Keratinocyte (primary cell): ENCODE results near the gene PDIA6. TPM values are rescaled to one million over a fixed set of nuclear protein-coding genes. Genes with fewer than 3 reads are reported as not detected.

ENCODE experiments used
- DNase-seq: peaks from one replicate; pipeline ENCODE4 v3.0.0-alpha.2; 2011; ENCODE audit warnings: low read depth, missing footprints, low spot score
- FAIRE-seq: peaks from 2 replicates; lab custom pipeline; 2011; peaks lifted over from hg19 to GRCh38; lab: Jason Lieb, UNC
- H2AFZ ChIP-seq: 2 replicates; pipeline ENCODE4 v1.6.0; 2012; ENCODE audit warnings: low read length, control low read depth, inconsistent platforms; ENCODE audit not compliant: control insufficient read depth
- H3K27ac ChIP-seq: 2 replicates; pipeline ENCODE4 v1.5.1; 2011; ENCODE audit warnings: low read length; ENCODE audit not compliant: control insufficient read depth, insufficient read depth
- H3K27me3 ChIP-seq: 3 replicates; pipeline ENCODE4 v1.6.0; 2011; ENCODE audit warnings: low read length; ENCODE audit not compliant: control insufficient read depth, insufficient read depth; ENCODE audit errors: extremely low read depth
- H3K36me3 ChIP-seq, 2 experiments: 2 replicates in 1 of 2; 3 replicates in 1 of 2; pipeline ENCODE4 v1.5.1; 2011; ENCODE audit warnings: low read length in 2 of 2, mild to moderate bottlenecking in 1 of 2; ENCODE audit not compliant: control insufficient read depth in 2 of 2, insufficient read depth in 2 of 2; ENCODE audit errors: extremely low read depth in 1 of 2
- H3K4me1 ChIP-seq: 3 replicates; pipeline ENCODE4 v1.5.1; 2011; ENCODE audit warnings: low read length; ENCODE audit not compliant: control insufficient read depth, insufficient read depth; ENCODE audit errors: extremely low read depth
- H3K4me2 ChIP-seq: 3 replicates; pipeline ENCODE4 v1.6.0; 2011; ENCODE audit warnings: low read depth, low read length; ENCODE audit not compliant: control insufficient read depth, insufficient read depth; ENCODE audit errors: extremely low read depth
- H3K4me3 ChIP-seq, 3 experiments: fragments of 200-600 bp in 1 of 3; sonication (generic) in 1 of 3; 2 replicates in 2 of 3; 3 replicates in 1 of 3; pipeline ENCODE4 v1.5.1; 2011 to 2016; ENCODE audit warnings: low read length in 3 of 3, mild to moderate bottlenecking in 3 of 3, control low read depth in 2 of 3, inconsistent platforms in 1 of 3, low read depth in 1 of 3, mixed read lengths in 1 of 3, mixed run types in 1 of 3, moderate library complexity in 1 of 3; ENCODE audit not compliant: control insufficient read depth in 2 of 3, insufficient read depth in 2 of 3; ENCODE audit errors: extremely low read depth in 1 of 3
- H3K79me2 ChIP-seq: 2 replicates; pipeline ENCODE4 v1.6.0; 2012; ENCODE audit warnings: low read length; ENCODE audit not compliant: control insufficient read depth, insufficient read depth
- H3K9ac ChIP-seq: 3 replicates; pipeline ENCODE4 v1.6.0; 2011; ENCODE audit warnings: low read length; ENCODE audit not compliant: control insufficient read depth, insufficient read depth; ENCODE audit errors: extremely low read depth
- H3K9me1 ChIP-seq: 3 replicates; pipeline ENCODE4 v1.6.0; 2011; ENCODE audit warnings: low read length; ENCODE audit not compliant: control insufficient read depth, insufficient read depth; ENCODE audit errors: extremely low read depth
- H3K9me3 ChIP-seq: 2 replicates; pipeline ENCODE4 v1.5.1; 2012; ENCODE audit warnings: low read depth, low read length; ENCODE audit not compliant: control insufficient read depth
- H4K20me1 ChIP-seq: 3 replicates; pipeline ENCODE4 v1.6.0; 2011; ENCODE audit warnings: low read length; ENCODE audit not compliant: control insufficient read depth, insufficient read depth; ENCODE audit errors: extremely low read depth
- CTCF ChIP-seq, 3 experiments: IDR thresholded peaks in 1 of 3; conservative IDR thresholded peaks in 1 of 3; optimal IDR thresholded peaks in 1 of 3; 2 replicates in 2 of 3; 3 replicates in 1 of 3; pipeline versions ENCODE3 to v1.5.1; 2011; ENCODE audit warnings: low read length in 3 of 3, mild to moderate bottlenecking in 3 of 3, moderate library complexity in 2 of 3, control low read depth in 1 of 3, inconsistent platforms in 1 of 3; ENCODE audit not compliant: insufficient read depth in 2 of 3; ENCODE audit errors: extremely low read depth in 1 of 3
- EZH2 ChIP-seq: IDR thresholded peaks from one replicate; pipeline ENCODE4 v1.6.1; 2012; ENCODE audit warnings: inconsistent platforms, mild to moderate bottlenecking, low read length, moderate library complexity
- dilution Hi-C: fragments of 300-500 bp; cut with MboI; formaldehyde crosslinking; loops from one replicate; pipeline ENCODE4 v1.7.0; 2020; ENCODE audit warnings: low sequenced_read_pairs; ENCODE audit not compliant: extremely low pct_ligation_motif_present
- polyA plus RNA-seq, 5 experiments: library from polyadenylated mRNA; depleted of rRNA in 3 of 5; stranded (reverse) in 3 of 5; stranded (forward) in 1 of 5; unstranded in 1 of 5; fragments of >200 nt; gene quantifications; 1 replicate in 1 of 5; 2 replicates in 3 of 5; 3 replicates in 1 of 5; pipeline versions ENCODE4 v1.2.1 to v1.2.3, GENCODE V29; 2011 to 2012; ENCODE audit warnings: missing spikeins in 2 of 5, low read depth in 1 of 5, low replicate concordance in 1 of 5

The PDIA6 gene
- polyA plus RNA-seq, 1 donor (not counting 4 experiments of a cell fraction or from before 2014, with no cell fraction given), result 310 TPM

DNA sequence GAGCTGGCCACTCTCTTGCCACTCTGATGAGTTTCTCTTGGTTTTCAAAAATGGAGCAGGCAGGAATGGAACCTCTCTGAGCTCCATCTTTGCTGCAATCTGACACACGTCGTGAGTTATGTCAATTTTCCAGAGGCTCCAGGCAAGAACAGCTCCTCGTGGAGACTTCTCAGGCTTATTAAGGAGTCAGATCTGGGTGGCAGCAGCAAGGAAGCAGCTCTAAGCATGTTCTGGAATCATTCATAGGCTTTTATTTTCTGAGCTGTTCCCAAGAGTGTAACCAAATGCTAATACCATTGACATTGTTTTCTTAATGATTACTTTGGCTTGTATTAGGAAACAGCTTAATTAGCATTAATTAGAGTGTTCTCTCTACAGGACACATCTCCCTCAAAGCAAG lies 26.1 kb upstream of the PDIA6 start:
- no peak for TF ChIP-seq CTCF (optimal IDR thresholded peaks at IDR 0.05 in 1 of 3, IDR thresholded peaks at IDR 0.05 in 1 of 3, conservative IDR thresholded peaks at IDR 0.05 in 1 of 3; ENCODE audit: extremely low read depth in 1 of 3, insufficient read depth in 2 of 3, low read length in 3 of 3)
- no peak for TF ChIP-seq EZH2
- H3K36me3 ChIP-seq, result no peaks in the 10 kb centered on the region
- H3K27ac ChIP-seq, result no peak overlapping the region
- H3K4me3 ChIP-seq, result no peak overlapping the region
- no peaks in the 10 kb centered on the region for H3K79me2 ChIP-seq
- DNase-seq, result no peak
- H3K9me3 ChIP-seq, result peaks cover 7% of the 10 kb centered on the region
- dilution Hi-C loops, result no loop called here
- no peak for FAIRE-seq
- peaks cover 1% of the 10 kb centered on the region for H3K4me1 ChIP-seq
- H3K9me1 ChIP-seq, result no peaks in the 10 kb centered on the region
- H3K4me2 ChIP-seq, result no peak overlapping the region
- no peaks in the 10 kb centered on the region for H4K20me1 ChIP-seq
- peaks cover 10% of the 10 kb centered on the region for H3K27me3 ChIP-seq
- H3K9ac ChIP-seq, result no peak overlapping the region
- H2AFZ ChIP-seq, result no peak overlapping the region

GRCh38 chr2:10837298-10838266 lies 25.0 kb upstream of the PDIA6 start:
- Histone ChIP-seq H3K27ac (no peak overlapping the region), H3K4me3 (no peak overlapping the region), H3K36me3 (no peaks in the 10 kb centered on the region), H3K9me3 (peaks cover 7% of the 10 kb centered on the region), H3K4me2 (no peak overlapping the region), H3K9ac (no peak overlapping the region), H3K9me1 (no peaks in the 10 kb centered on the region), H3K4me1 (no peaks in the 10 kb centered on the region), H4K20me1 (no peaks in the 10 kb centered on the region), H3K79me2 (no peaks in the 10 kb centered on the region), H3K27me3 (peaks cover 10% of the 10 kb centered on the region), H2AFZ (no peak overlapping the region)
- dilution Hi-C loops, result no loop called here
- TF ChIP-seq EZH2, result no peak
- TF ChIP-seq CTCF (optimal IDR thresholded peaks at IDR 0.05 in 1 of 3, IDR thresholded peaks at IDR 0.05 in 1 of 3, conservative IDR thresholded peaks at IDR 0.05 in 1 of 3; ENCODE audit: extremely low read depth in 1 of 3, insufficient read depth in 2 of 3, low read length in 3 of 3), result no peak
- FAIRE-seq (no peak), DNase-seq (no peak)
